Measurements from ENCODE around the gene AMN.
A peak's percentile ranks its signal among the peaks of the same experiment; 100 is the strongest.
"Not testable (repeated sequence)": the region's sequence is repeated elsewhere in the genome, so short reads cannot be mapped to it uniquely, and the experiment has no call there.

AMN gene

DNA sequence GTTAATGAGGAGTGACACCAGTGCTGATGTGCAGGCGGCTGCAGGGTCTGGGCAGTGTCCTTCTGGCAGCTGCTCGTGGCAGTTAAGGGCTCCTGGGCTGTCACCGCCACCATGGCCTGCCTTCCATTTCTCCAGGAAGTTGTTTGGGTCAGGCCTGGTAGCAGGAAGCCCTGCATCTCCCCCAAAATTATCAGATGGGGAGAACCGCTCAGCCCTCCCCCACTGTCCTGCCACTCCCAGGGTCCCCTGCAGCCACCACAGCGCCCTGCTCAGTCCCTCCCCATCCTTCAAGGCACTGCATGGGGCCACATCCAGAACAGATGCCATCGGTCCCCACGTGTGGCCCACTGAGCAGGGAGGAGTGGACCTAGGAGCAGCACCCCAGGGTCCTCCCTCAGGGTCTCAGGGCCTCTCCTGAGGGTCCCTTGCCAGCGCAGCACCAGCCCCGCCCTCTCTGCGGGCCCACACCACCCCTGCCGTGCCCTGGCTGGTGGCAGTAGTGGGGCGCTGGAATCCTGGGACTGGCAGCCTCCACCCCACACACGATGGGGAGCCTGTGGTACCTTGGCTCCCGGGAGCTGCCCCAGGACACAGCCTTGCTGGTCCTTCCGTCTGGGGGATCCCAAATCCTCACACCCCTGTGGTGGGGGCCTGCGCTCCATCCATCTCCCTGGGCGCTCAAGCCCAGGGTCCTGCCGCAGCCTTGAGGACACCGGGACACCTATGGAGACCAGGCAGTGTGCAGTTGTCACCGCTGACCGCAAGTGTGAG, 10.3 kb upstream of the AMN start:
- no peak for DNase-seq (ENCODE audit: low read depth)

DNA sequence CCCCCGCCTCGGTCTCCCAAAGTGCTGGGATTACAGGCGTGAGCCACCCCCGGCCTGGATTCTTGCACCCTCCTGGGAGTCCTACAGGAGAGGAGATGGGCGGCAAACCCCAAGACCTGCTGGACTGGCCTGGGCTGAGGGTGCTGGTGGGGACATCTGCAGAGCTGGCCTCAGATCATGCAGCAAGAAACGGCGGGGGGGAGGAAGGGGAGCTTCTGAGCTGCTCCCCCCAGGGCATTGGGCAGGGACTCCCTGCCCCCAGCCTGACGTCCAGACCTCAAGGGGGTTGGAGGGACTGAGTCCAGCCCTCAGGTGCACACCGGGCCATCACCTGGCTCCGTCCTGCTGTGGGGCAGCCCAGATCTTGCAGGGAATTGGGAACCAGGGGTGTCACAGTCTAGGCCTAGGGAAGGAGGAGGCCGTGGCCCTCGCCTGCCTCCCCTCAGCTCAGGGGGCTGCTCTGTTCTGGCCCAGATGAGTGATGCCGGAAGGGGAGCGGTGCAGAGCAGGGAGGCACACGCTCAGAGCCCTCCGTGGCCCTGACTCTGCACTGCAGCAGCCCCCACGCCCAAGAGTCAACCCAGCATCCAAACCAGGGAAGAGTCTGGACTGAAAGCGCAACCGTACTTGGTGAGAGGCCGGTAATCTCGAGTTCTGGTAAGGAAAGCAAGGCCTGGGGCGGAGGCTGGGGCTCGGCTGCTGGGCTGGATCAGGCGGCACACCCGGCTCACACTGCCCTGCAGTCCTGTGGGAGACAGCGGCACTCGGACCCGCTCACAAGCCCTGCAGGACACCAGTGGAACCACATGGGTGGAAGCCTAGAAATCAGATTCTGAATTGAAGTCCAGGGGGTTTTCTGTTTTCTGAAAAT, 8.9 kb upstream of the AMN start:
- no peak for DNase-seq (ENCODE audit: low read depth)

DNA sequence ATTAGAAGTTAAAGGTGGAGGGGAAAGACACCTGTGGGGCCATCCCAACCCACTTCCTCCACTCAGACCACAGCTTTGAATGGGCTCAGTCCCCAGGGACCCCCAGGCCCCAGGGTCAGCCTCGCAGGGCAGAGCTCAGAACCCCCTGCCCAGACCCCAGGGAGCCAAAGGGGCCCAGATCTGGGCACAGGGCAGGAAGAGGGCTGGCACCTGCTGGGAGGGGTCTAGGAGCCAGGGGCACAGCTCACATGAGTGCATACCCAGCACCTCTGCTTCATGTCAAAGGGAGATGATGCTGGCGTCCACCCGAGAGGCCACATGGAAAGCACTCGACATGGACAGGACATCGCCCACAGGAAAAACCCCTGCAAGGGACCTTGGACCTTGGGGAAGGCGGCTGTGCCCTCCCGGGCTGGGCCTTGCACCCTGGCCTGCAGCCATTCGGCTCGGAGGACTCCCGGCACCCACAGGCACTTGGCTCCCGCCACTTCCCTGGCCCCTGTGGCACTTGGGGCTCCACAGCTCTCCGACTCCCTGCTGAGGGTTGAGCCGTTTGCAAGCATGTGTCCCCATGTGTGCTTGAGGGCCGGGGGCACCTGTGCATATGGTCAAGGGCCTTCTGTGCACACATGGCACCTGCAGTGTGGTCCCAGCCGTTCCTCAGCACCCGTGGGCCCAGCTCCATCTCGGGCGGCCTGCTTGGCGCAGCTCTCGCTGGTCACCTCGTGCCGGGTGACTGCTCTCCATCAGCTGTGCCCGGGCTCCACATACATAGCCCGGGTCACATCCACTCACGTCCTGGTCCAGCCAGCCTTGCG, 7.8 kb upstream of the AMN start:
- DNase-seq (ENCODE audit: low read depth), result no peak

DNA sequence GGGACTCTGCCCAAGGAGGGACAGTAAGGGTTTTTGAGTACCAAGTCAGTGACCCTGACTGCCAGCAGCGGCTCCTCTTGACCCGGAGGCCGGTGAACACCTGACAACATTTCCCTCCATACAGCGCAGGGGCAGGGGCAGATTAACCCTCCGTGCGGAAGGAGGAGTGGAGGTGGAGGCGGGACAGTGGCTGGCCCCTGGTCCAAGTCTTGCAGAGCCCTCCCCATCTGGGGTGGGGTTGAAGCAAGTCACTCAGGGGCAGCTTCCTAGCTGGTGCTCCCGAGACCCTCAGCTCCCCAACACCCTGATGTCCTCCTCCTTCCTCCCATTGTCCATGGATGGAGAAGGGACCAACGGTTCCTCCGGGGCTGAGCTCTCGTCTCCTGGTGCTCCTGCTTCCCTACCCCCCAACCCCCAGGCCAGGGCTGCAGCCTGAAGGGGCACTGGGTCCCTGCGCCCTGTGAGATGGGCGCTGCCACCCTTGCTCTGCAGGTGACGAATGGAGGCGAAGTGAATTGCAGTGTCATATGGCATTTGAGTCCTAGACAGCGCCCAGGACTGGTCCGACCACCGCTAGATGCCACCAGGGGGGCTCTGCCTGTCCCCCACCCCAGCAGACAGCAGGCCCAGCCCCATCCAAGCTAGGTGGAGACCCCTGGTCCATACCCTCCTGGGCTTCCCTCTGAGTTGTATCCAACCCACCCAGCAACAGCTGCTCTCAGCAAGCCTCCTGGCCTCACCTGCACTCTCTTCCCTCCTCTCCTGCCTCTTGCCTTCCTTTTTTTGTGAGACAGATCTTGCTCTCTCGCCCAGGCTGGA, 7.0 kb upstream of the AMN start:
- DNase-seq (ENCODE audit: low read depth), result no peak

DNA sequence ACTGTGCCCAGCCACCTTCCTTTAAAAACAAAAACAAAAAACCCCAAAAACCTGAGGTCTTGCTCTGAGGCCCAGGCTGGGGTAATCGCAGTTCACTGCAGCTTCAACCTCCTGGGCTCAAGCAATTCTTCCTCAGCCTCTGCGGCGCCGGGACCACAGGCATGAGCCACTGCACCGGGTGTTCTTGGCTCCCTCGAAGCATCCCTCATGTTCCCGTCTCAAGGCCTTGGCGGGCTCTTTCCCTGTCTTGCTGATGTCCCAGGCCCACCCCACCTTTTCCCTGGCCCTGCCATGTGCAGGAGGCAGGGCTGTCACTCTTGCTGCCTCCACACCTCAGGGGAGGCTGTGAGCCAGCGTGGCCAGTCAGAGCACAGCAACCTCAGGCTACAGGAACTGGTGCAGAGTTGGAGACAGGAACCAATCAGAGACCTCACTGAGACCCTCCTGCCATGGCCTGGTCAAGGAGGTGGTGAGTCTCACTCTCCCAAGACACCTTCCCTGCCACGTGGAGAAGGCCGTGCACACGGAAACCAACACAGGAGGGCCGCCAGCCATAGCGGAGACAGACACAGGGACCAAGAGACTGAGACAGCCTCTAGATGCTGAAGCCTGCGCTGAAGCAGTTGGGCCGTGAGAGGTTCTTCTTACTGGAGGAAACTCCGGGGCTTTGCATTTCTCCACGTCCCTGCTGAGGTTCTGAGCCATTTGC, 6.0 kb upstream of the AMN start:
- DNase-seq (ENCODE audit: low read depth), result no peak

DNA sequence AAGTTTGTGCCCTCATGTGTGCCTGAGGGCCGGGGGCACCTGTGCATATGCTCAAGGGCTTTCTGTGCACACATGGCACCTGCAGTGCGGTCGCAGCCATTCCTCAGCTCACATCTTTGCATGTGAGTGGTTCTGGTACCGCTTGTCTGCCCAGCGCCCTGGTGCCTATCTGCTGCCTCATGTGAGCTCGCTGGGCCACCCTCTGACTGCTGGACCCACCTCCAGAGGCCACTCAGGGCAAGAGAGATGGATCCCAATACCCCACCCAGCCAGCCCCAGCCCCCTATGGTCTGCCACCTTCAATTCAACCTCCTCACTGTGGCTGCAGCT, 5.4 kb upstream of the AMN start:
- DNase-seq (ENCODE audit: low read depth), result no peak

DNA sequence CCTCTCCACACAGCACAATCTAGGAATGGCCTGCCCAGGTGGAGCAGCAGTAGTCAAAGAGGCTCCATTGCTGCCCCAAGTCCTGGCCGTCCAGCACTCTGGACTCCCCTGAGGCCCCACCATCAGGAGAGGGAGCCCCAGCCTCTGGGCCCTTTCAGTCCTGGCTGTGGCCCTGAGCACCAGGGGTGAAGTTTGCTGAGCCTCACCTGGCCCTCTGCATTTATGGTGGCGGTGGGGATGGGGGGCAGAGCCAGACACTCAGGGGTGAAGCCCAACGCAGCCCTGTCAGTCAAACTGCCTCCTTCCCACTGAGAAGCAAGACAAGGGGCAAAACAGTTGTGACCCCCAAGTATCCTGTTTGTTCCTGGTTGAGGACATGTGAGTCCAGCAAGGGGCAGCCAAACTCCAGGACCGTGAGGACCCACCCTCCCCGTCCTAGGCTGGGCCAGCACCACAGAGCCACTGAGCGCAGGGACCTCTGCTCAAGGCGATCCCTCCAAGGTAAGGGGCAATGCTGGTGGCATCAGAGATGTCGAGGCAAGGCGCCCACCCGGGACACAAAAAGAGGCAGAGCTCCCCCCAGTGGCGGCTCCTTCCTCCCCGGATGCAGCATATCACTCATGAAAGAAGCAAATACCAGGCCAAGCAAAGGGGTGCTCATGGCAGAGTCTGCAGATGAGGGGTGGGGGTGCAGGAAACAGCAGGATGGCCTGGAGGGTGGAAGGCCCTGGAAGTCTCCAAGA, 4.8 kb upstream of the AMN start:
- peak; percentile 49 for DNase-seq (ENCODE audit: low read depth)

DNA sequence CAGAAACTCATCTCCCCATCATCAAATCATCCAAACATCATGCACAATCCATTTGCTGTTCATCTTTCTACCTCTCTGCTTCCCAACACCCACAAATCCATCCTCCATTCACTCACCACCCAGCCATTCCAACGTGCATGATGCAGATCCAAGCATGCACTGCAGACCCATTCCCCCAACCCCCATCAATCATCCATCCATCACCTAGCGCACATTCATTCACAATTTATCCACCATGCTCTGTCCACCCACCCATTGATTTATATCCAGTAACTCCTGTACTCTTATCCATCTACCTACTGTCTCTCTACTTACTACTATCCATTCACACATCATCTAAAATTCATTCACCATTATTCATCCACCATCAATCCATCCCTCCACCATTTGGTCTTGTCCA, 4.0 kb upstream of the AMN start:
- DNase-seq (ENCODE audit: low read depth), result no peak

DNA sequence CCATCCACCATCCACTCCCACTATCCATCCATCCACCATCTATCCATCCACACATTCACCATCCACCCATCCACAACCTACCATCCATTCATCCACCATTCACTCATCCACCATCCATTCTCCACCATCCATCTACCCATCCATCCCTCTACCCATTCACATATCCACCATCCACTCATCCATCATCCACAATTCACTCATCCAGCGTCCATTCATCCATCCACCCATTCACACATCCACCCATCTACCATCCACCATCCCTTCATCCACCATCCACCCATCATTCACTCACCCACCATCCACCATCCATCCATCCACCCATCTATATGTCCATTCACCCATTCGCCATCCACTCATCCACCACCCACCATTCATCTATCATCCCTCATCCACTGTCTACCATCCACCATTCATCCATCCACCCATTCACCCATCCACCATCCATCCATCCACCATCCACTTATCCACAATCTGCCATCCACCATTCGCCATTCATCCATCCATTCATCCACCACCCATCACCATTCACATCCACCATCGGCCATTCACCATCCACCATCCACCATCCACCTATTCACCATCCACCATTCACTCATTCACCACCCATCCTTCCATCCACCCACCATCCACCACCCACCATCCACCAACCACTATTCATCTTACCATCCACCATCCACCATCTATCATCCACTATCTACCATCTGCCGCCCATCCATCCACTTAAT, 2.0 kb upstream of the AMN start:
- no peak for DNase-seq (ENCODE audit: low read depth)

DNA sequence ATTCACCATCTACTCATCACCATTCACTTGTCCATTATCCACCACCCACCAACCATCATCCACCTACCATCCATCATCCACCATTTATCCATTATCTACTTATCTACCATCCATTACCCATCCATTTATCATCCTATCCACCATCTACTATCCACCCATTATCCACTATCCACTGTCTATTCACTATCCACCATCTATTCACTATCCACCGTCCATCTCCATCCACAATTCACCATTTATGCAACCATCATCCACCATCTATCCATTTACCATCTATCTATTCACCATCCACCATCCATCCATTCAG, 1.5 kb upstream of the AMN start:
- DNase-seq (ENCODE audit: low read depth), result no peak

DNA sequence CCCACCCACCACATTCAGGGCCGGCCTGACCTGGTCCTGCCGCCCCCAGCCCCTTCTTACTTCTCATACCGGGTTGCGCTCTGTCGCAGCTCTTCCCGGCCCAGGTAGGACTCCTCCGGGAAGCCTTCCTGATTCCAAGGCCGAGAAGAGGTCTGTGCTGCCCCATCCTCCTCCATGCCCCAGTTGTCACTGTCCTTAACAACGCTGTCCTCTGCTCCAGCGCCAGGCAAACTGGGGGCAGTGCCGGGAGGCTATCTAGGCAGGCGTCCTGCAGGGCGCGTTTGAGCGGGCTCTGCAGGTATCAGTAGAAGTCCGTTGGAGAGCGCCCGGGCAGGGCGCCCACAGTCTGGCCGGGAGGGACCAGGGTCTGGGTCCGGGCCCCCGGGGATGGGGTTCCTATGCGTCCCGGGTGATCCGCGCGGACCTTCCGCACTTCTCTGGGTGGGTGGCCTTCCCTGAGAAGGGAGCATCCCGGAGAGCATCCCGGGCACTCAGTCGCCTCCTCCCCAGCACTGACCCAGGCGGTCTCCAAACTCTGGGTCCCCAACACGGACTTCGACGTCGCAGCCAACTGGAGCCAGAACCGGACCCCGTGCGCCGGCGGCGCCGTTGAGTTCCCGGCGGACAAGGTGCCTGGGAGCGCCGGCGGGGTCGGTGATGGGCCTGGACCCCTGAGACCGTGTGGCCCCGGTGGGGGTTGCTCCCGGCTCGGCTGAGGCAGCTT, 900 bp downstream of the AMN start:
- DNase-seq (ENCODE audit: low read depth), result no peak

DNA sequence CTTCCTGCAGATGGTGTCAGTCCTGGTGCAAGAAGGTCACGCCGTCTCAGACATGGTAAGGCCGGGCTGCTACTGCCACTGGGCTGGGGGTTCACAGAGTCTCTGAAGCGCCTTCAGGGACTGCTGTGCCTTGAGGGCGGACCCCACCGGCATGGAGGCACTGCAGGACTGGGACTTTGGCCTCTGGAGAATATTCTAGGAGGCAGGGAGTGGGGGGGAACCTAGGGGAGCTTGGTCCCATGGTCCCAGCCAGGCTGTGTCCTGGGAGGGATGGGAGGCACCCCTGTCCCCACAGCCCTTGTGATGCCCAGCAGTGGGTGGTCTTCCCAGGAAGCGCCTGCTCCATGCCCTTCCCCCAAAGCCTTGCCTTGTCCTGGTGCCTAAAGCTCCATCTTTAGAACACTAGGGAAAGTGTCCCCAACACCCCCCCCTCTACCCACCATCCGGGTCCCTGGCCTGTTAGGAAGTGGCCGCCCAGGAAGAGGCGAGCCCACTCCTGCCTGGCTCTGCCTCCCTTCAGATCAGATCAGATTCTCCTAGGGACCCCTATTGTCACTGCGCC, 1.5 kb downstream of the AMN start:
- no peak for DNase-seq (ENCODE audit: low read depth)

DNA sequence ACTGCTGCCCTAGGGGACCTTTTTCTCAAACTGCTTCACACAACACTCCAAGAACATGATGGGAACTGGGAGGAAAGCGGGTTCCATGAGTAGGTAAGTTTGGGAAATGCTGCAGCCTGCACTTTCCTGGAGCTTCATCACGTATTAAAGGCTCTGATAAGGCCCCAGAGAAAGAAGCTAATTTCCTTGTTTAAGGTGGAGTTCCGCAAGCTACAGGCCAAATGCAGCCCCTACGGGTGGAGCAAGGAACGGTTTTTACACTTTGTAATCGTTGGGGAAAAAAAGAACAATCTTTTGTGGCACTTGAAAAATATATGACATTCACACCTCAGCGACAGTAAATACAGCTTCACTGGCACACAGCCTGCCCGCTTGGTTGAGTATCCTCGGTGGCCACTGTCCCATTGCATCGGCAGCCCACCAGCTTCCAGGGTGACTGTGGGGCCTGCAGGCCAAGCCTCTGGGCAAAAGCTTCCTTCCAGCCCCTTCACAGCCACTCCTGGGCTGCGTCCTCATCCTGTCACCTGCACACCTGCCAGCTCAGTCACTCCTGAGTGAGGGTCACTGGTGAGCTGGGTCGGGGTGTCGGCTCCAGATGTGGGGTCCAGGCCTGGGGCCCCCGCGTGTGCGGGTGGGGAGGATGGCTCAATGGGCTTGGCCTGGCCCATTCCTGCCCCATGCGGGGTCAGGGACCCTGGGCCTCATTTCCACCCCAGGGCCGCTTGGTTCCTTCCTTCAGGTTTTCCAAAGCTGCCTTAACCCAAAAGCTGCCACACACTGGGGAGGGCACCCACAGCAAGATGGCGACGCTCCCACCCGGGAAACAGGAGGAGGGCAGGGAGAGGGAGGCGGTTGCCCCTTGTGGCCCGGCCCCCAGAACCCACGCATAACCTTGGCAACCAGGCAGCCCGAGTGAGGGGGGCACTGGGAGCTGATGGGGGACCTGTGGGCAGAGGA, 2.4 kb downstream of the AMN start:
- DNase-seq (ENCODE audit: low read depth), result no peak

DNA sequence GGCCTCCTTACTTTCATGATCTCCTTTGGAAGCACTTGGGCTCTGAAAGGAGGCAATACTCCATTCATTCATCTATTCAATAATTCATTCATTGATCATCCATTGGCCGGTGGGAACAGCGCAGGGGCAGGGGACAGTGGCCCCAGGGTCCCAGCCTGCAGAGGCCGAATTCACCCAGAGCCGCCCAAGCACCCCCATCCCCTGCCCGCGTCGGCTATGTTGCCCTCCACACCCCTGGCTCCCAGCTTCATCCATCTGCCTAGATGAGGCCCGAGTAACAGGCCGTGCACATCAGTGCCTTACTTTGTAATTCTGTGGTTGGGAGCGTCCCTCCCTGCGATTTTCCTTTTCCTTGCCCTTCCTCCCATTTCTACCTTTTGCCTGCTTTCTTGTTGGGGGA, 3.2 kb downstream of the AMN start:
- no peak for DNase-seq (ENCODE audit: low read depth)

DNA sequence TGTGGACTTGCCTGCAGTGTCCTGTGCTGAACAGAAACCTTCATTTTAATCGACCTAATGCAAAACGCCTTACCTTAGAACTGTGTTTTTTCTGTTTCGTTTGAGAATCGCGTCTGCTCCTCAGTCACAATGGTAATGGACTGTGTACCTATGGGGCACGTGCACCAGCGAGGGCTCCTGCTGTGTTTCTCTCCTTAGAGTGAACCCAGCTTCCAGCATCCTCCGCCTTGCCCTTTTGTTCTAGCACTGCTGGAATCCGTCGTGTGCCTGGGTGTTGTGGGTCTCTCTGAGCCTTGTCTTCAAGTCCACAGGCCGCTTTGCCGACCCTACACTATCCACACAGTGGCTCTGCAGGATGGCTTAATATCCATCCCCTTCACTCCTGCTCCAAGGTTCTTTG, 3.6 kb downstream of the AMN start:
- DNase-seq (ENCODE audit: low read depth), result no peak

DNA sequence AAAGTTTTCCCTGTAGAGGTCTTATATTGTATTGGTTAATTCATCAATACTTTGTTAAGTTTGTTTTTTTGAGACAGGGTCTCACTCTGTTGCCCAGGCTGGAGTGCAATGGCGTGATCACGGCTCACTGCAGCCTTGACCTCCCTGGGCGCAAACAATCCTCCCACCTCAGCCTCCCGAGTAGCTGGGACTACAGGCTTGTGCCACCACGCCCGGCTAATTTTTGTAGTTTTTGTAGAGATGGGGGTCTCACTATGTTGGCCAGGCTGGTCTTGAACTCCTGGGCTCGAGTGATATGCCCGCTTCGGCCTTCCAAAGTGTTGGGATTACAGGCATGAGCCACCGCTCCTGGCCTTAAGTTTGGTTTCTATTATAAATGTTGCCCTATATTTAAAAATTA, 4.4 kb downstream of the AMN start:
- DNase-seq (ENCODE audit: low read depth), result not testable (repeated sequence)

DNA sequence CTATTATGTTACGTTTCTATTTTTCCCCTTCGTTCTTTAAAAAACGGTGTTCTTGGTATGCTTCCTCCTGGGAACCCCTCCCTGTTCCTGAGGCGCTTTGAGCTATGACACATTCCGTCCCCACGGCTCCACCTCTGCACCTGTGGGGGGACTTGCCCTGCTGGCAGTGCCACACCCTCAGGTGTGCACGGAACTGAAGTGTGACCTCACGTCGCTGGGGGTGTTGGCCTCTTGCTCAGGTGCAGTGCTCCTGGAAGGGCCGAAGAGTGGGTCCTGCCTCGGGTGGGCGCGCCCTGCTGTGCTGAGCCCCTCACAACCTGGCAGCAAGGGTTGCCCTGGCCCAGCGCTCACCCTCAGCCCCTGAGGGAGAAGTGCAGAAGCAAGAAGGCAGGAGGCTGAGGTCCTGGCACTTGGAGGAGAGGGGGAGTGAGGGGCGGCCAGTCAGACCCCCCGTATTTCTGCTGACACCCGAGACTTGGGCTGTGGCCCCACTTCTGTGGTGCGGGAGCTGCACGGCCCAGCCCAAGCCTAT, 4.9 kb downstream of the AMN start:
- DNase-seq (ENCODE audit: low read depth), result no peak

All from EH (cell line).